HG03521 (cell line): ENCODE measurements around the gene CALY.
A peak's percentile ranks its signal among the peaks of the same experiment; 100 is the strongest.

Source experiments
- ATAC-seq: cut with Tn5 transposase; IDR thresholded peaks from one replicate; pipeline ENCODE4 v1.9.1; 2021; ENCODE audit warnings: mild to moderate bottlenecking, moderate library complexity; ENCODE audit not compliant: unreplicated experiment

CALY gene

DNA sequence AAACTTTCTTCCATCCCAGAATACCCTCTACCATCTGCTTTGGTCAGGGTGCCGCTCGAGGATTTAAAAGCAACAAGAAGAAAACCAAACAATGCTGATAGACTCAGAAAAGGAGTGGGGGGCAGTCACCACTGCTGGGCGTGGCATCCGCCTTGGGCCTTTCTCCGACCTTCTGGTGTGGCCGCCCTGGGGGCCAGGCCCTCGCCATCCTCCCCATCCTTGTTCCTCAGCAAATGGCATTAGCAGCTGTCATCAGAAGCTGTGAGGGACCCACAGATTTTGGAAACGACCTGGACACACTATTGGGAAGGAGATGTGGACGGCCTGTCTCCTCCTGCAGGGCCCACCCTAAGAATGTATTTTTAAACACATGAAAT, 23.9 kb downstream of the CALY start:
- no peak for ATAC-seq

DNA sequence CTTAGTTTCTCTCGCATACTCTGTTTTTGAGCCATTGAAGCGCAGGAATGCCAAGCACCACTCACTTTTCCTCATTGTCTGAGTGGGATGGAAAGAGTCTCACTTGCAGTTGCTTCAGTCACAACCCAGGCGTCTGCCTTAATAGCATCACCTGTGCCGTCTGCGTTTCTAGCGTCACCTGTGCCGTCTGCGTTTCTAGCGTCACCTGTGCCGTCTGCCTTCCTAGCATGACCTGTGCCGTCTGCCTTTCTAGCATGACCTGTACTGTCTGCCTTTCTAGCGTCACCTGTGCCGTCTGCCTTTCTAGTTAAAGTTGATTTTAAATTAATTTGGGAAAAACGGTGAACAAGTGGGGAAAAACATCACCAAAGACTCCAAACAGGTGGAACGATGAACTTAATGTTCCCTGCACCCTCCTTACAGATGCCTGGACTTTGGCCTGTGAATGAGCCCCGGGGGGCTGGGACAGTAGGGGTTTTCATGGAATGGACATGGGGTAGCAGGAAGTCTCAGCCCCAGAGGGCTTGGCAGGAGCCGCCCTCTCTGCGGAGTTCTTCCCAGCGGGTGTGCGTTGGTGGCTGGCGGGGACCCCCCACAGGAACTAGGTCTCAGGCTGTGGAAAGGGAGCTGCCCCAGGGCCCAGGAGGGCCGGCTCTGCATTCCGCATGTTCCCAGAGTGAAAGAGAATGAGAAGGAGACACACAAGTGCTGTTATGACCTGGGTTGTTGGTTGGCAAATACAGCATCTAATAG, 24.5 kb downstream of the CALY start:
- no peak for ATAC-seq

DNA sequence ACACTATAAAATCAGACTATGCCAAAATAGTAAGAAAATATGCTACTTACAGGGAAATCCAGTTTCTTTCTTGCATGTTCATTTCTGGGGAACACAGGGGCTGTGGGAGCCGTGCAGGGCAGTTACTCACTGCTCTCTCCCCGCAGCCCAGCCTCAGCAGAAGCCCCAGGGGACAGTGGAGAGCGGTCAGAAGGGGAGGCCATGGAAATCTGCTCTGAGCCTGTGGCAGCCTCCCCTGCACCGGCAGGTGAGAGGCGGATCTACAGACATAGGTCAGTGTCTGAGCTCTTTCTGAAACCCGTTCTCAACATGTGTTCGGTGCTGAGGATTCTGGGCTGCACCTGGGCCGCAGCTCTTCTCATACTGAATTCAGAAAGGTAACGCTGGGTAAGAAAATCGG, 25.1 kb downstream of the CALY start:
- no peak for ATAC-seq

DNA sequence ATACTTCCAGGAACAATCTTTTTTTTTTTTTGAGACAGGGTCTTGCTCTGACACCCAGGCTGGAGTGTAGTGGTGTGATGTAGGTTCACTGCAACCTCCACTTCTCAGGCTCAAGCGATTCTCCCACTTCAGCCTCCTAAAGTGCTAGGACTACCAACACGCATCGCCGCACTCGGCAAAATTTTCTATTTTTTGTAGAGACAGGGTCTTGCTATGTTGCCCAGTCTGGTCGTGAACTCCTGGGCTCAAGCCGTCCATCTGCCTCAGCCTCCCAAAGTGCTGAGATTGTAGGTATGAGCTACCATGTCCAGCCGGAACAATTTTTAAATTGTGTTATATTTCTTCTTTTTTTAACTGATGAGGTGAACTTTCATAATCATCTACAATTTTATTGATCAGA, 25.9 kb downstream of the CALY start:
- ATAC-seq: no peak

DNA sequence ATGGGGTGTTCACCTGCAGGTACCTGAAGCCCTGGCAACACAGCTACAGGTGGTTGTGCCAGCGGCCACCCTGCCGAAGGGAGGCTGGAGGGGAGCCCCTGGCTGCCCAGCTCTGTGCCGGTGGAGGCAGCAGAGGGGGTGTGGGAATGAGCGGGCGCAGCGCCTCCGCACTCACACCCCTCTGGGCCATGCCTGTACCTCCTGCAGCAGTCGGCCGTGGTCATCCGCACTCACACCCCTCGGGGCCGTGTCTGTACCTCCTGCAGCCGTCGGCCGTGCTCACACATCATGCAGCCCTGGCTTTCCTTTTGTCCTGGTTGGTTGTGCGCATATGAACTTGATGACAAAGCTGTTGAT, 26.3 kb downstream of the CALY start:
- ATAC-seq: no peak

DNA sequence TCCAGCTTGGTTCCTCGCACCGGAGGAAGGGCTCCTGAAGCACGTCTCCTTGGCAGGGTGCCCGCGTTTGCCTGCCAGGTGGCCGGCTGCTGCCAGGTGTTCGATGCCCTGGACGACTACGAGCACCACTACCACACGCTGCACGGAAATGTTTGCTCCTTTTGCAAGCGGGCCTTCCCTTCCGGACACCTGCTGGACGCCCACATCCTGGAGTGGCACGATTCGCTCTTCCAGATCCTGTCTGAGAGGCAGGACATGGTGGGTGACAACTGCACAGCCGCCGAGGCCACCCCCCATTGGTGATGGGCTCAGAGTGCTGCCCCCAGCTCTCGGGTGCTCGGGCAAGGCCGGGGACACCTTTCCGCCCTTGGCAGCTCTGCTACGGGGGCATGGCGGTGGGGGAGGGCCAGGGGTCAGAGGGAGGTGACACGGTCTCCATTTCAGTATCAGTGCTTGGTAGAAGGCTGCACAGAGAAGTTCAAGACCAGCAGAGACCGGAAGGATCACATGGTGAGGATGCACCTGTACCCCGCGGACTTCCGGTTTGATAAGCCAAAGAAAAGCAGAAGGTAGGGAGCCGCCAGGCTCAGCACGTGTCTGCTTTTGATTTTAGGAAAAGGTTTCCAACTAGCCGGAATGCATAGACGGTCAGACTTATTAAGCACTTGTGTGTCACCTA, 26.8 kb downstream of the CALY start:
- ATAC-seq: no peak

DNA sequence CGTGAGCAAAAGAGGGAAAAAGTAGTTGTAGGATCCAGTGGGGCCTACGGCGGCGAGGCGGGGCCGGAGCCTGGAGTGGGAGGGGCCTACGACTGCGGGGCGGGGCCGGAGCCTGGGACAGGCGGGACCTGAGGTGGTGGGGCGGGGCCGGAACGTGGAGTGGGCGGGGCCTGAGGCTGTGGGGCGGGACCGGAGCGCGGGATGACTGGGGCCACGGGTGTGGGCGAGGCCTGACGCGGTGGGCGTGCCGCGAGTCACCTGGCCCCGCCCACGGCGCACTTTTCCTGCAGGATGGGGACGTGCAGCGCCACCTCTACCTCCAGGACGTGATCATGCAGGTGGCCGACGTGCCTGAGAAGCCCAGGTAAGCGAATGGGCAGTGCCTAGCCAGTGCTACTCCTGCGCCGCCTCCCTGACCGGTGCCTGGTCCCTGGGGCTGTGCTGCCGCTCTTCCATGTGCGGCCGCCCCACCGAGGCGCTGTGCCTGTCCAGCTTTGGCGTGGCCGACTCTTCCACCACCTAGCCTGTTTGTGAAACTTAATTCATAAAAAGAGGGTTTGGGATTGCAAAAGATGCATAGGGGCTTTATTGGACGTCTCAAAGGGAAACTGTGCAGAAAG, 27.5 kb downstream of the CALY start:
- peak; percentile 72 for ATAC-seq

DNA sequence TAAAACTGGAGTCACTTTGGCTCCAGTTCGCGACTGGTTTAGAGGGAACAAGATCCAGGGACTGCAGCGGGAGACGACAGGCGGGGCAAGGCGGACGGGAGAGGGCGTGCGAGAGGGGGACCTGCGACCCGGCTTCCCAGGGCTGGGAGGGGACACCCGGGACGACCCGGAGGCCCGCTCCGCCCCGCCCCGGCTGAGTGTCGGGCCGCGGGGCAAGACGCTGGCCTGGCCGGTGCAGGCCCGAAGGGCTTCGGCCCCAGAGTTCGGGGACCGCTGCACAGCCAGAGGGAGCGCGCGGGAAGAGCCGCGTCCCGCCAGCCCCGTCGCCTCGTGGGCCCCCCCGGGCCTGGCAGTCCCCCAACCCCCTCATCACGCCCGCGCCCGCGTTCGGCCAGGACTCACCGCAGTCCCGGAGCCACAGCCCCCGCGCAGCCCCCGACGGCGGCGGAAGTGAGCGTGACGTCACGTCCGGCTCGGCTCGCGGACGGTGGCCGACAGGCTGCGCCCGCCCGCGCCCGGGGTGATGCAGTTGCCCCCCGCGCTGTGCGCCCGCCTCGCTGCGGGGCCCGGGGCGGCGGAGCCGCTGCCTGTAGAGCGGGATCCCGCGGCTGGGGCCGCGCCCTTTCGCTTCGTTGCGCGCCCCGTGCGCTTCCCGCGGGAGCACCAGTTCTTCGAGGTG, 28.1 kb downstream of the CALY start, which contains the start of the genes TUBGCP2 and ZNF511:
TSS of gene TUBGCP2 (minus strand) at position 452 of the 679 bp plus-strand sequence. CDS start 5,931 bp downstream, outside the sequence.
TSS of gene ZNF511 (plus strand) at position 494 of the 679 bp plus-strand sequence. CDS start at position 524, 30 bp downstream.
- peak; percentile 66 for ATAC-seq

DNA sequence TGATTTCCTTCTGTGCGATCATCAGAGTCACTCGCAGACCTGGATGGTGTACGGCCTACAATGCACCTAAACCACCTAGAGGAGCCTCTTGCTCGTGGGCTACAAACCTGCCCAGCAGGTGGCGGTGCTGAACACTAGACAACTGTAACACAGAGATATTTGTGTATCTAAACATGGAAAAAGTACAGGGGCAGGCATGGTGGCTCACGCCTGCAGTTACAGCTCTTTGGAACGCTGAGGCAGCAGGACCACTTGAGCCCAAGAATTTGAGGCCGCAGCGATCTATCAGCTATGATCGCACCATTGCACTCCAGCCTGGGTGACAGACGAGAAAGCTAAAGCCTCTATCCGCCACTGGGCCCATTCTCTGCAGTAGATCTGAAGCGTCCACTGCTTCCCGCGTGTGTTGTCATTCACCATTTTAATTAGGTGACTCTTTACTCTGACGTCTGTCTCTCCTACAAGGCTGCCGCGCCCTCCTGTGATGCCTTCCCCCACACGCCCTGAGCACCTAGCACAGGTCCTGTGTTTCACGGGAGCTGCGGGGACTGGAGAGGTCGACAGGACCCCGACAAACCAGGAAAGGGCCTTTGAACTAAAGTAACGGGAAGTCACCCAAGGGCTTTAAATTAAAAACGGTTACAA, 28.8 kb downstream of the CALY start:
- ATAC-seq: no peak

DNA sequence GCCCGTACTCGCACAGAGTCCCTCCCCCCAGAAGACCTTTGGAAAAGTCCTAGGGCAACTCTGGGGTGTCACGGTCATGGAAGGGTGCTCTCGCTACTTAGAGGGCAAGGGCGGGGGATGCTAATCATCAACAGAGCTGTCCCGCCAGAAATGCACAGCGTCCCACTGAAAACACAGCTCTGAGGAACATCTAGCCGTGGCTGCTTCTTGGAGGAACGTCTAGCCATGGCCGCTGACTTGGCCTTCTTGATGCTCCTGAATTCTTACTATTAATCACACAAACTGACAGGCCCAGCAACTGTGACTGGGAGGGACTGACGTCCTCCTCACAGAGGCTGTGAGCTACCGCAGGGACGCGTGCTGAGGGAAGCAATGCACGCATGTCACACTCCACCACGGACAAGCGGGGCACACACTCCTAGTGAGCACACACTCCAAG, 29.7 kb downstream of the CALY start:
- ATAC-seq: no peak

DNA sequence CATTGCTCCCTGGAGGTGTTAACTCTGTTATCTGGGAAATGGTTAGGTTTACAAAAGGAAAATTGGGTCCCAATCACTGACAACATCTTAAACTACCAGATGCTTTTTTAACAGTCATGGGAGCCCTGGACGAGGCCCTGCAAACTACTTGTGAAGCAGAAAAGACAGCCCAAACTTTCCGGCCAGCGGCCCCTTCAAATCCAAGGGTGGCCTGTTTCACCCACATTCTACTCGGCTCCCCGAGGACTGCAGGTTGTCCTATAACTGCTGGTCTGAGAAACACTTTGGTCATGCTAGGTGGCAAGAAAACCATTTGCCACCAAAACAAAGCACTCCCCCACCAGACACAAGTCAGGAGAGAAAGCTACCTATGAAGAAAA, 30.6 kb downstream of the CALY start:
- ATAC-seq: no peak

DNA sequence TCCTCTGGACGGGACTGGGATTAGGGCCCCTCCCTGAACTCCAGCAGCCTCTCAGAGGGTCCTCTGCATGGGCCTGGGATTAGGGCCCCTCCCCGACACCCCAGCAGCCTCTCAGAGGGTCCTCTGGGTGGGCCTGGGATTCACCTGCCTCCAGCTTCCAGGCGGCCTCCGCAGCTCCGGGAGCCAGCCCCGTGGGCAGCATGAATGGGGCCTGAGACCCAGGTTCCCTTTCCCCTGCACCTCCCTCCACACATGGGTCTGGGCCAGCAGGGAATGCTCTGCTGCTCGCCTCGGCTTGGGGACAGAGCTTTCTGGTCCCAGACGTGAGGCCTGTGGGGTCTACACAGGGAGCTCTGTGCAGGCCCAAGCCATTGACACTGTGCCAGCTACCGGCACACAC, 33.5 kb downstream of the CALY start:
- no peak for ATAC-seq

DNA sequence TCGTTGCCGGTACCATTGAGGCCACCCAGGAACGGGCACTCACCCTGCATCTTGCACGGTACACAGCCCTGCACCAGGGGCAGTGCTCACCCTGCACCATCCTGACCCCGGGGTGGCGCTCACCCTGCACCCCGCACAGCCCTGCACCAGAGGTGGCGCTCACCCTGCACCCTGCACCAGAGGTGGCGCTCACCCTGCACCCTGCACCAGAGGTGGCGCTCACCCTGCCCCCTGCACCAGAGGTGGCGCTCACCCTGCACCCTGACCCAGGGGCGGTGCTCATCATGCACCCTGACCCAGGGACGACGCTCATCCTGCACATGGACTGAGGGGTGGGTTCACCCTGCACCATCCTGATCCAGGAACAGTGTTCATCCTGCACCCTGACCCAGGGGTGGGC, 34.5 kb downstream of the CALY start:
- no peak for ATAC-seq

DNA sequence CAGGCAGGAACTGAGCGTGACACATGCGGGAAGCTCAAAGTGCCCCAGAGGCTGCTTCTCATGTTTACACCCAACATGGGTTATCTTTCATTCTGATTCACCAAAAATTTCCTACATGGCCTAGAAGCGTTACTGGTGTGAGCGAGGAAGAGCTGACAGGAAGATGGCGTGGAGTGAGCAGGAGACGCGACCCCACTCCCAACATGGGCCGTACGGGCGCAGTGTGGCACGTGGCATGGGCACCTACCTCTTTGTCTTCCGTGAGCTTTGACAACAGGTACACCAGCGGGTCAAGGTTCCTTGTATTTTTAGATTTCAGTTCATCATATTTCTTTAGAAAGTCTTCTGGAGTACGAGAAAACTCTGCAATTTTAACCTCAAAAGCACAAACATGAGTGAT, 37.0 kb downstream of the CALY start:
- no peak for ATAC-seq

DNA sequence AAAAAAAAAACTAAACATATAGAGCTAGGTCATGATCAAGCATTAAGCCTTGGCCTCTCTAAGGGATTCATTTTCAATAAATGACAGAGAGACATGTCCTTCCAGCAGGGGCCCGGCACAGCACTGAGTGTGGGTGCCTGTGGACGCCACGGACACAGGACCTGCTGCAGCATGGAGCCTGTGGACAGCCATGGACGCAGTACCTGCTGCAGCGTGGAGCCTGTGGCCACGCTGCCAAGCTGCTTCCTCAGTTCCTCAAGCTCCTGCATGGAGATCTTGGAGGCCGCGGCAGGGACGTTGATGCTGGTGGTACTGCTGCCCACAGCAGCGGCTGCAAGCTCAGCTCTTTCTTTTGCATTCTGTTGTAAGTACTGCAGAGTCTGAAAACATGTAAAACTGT, 37.5 kb downstream of the CALY start:
- ATAC-seq: no peak

DNA sequence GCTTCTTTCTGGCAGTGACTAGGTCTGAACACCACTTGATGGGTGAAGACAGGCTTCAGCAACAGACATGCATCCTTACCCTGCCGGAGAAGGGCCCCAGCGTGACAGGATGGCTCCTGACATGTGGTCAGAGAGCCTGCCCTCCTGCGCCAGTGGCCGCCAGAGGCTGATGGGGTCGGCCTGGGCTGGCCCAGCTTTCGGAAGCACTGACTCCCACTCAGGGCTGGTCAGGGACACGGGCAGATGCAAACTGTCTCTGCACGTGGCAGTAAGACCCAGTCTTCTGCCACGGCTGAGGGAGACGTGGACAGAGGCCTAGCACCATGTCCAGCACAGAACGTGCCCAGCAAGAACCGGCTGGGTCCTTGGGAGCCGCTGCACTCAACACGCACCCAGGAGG, 38.2 kb downstream of the CALY start:
- ATAC-seq: no peak

DNA sequence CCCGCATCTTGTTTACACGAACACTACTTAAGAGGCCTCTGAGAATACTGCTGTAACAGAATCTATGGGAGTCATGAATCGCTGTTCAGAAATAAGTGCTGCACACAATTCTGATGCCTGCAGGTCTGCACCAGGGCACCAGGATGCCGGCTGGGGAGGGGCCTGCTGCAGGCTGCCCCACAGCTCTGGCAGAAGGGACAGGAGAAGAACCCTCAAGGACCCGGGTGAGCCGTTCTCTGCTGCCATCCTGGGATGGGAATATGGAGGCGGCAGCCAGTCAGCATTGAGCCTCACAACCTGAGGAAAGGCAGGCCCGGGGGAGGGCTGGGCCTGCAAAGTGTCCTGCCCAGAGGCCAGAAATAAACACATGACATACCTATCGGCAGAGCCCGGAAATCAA, 39.2 kb downstream of the CALY start:
- no peak for ATAC-seq

DNA sequence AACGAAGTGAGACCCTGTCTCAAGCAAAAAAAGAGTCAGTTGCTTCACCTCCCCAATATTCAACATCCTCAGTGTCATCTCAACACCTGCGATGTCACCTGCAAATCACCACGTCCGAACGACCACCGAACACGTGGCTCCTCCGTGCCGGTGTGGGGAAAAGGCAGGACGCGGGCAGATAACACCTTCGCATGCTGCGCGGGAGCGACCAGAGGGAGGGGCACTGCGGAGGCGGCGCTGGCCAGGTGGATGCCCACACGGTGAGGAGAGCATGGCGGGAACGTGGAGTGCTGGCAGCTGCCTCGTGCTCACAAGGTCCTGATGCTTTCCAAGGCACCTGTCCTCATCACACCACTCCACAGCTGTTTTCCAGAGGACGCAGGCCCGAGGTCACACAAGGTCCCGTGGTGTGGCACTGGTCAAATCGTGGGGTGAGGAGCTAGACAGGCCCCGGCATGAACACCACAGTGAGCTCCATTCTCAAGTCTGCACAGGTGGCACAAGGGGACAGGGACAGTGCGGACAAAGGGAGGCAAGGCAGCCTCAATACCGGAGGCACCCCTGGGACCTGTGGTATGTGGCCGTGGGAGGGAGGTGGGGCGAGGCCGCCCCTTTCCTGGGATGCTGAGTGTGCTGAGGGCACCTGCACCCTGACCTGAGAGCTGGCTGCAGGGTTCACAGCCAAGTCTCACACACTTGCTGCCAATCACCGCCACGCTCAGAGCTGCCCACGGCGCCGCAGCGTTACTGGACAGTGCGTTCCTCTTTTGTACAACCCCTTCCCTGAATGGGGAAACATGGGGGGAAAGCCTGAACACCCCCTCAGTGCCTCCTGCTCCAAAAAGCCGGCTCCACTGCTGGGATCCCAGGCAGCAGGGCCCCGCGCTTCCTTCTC, 41.0 kb downstream of the CALY start:
- ATAC-seq: no peak

DNA sequence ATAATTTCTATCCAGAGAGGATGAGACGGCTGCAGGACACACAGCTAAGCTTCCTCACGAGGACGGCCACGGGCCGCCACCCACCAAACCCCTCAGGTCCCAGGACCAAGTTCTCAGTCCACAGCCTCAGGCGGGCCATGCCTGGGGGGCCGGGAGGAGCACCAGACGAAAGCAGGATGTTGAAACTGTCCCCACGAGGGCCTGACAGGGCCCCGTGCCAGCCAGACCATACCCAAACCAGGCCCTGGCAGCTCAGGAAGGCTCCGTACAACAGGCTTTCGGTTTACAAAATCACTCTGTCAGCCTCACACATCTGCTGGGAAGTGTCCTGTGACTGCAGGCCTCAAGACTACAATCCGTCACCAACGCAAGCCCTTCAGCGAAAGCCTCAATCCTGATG, 42.5 kb downstream of the CALY start:
- ATAC-seq: no peak

DNA sequence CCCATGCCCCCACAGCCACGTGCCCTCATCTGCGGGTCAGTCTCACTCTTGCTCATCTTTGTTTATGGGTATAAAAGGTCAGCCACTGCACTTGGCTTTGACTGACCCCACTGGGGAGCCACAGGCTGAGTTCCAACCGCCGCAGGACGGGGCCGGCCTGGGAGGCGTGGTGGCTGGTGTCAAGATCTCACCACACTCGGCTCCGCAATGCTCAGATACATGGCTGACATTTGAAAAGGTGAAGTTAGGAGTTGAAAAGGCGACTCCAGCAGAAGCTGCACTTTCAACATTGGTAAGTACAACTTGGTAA, 42.9 kb downstream of the CALY start:
- no peak for ATAC-seq
